ENCODE measurements around the gene CXCL16. TPM values are rescaled to one million over a fixed set of nuclear protein-coding genes. Genes with fewer than 3 reads are reported as not detected.

CXCL16 gene
- total and polyA plus RNA-seq, 10 of the 15 experiments (the other 5 are each of a cell fraction or from before 2014, with no cell fraction given): 0.15 to 2.2 (median 0.65) TPM

- TF ChIP-seq CTCF (IDR thresholded peaks at IDR 0.05 in 2 of 3, conservative IDR thresholded peaks at IDR 0.05 in 1 of 3; ENCODE audit: control insufficient read depth in 2 of 3, extremely low read depth in 1 of 3, insufficient read depth in 1 of 3, low read depth in 3 of 3, low read length in 3 of 3) (no peak), ZNF217 (IDR thresholded peaks at IDR 0.05) (no peak), GABPA (IDR thresholded peaks at IDR 0.05; ENCODE audit: low read depth) (no peak), CREB1 (IDR thresholded peaks at IDR 0.05; ENCODE audit: low read depth) (no peak; the same call in 1 of the 2 replicates), ASH2L (IDR thresholded peaks at IDR 0.05; ENCODE audit: borderline replicate concordance, low read depth) (no peak), POLR2AphosphoS5 (IDR thresholded peaks at IDR 0.05; ENCODE audit: low read length) (no peak), BHLHE40 (IDR thresholded peaks at IDR 0.05; ENCODE audit: borderline replicate concordance in 1 of 2, low read depth in 2 of 2, low read length in 1 of 2) (peak in 1 of 2 experiments; percentile 43; a peak in 2 of 4 replicates), ZNF592 (IDR thresholded peaks at IDR 0.05) (no peak), CREM (IDR thresholded peaks at IDR 0.05; ENCODE audit: low read depth) (0 out of 2 replicates have a peak, but pooled peaks have one; percentile 29), E2F4 (IDR thresholded peaks at IDR 0.05; ENCODE audit: low read depth, low read length) (no peak), E2F8 (IDR thresholded peaks at IDR 0.05; ENCODE audit: low read depth, partially characterized antibody) (no peak), HDGF (IDR thresholded peaks at IDR 0.05) (no peak), SRF (IDR thresholded peaks at IDR 0.05; ENCODE audit: low read depth in 2 of 2, low read length in 2 of 2) (no peak), BCLAF1 (IDR thresholded peaks at IDR 0.05) (no peak)
These were observed at the start of gene CXCL16, which contains the start of gene ZMYND15 (continued) for GRCh38 chr17:4739122-4740024.

All from GM12878 (cell line).